ENCODE results near the gene TSNAX.

- TF ChIP-seq, protein P1, sequence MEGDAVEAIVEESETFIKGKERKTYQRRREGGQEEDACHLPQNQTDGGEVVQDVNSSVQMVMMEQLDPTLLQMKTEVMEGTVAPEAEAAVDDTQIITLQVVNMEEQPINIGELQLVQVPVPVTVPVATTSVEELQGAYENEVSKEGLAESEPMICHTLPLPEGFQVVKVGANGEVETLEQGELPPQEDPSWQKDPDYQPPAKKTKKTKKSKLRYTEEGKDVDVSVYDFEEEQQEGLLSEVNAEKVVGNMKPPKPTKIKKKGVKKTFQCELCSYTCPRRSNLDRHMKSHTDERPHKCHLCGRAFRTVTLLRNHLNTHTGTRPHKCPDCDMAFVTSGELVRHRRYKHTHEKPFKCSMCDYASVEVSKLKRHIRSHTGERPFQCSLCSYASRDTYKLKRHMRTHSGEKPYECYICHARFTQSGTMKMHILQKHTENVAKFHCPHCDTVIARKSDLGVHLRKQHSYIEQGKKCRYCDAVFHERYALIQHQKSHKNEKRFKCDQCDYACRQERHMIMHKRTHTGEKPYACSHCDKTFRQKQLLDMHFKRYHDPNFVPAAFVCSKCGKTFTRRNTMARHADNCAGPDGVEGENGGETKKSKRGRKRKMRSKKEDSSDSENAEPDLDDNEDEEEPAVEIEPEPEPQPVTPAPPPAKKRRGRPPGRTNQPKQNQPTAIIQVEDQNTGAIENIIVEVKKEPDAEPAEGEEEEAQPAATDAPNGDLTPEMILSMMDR (conservative IDR thresholded peaks at IDR 0.05; ENCODE audit: low read depth, low read length): no peak
- TF ChIP-seq RFX5 (IDR thresholded peaks at IDR 0.05; ENCODE audit: low read depth, low read length): no peak
- TF ChIP-seq SMC3 (IDR thresholded peaks at IDR 0.05; ENCODE audit: low read depth, low read length): no peak
- TF ChIP-seq, protein P2, sequence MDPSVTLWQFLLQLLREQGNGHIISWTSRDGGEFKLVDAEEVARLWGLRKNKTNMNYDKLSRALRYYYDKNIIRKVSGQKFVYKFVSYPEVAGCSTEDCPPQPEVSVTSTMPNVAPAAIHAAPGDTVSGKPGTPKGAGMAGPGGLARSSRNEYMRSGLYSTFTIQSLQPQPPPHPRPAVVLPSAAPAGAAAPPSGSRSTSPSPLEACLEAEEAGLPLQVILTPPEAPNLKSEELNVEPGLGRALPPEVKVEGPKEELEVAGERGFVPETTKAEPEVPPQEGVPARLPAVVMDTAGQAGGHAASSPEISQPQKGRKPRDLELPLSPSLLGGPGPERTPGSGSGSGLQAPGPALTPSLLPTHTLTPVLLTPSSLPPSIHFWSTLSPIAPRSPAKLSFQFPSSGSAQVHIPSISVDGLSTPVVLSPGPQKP (IDR thresholded peaks at IDR 0.05; ENCODE audit: borderline replicate concordance, low read depth, low read length): no peak
- no peak for TF ChIP-seq FOS (IDR thresholded peaks at IDR 0.05; ENCODE audit: low read depth, low read length)
- TF ChIP-seq MAFK (IDR thresholded peaks at IDR 0.05; ENCODE audit: low read depth, low read length): no peak
- no peak for TF ChIP-seq POLR2A (IDR thresholded peaks at IDR 0.05; ENCODE audit: low read depth, low read length)
Observed at GRCh38 chr1:231478811-231479210, 49.7 kb upstream of the TSNAX start.

Measured in IMR-90 (cell line).